DND-41 (cell line): Measurements from ENCODE around the gene NOSTRIN.

Experiments
- ATAC-seq: fragments of 200-7000 bp; cut with Tn5 transposase; 3 replicates; pipeline ENCODE4 v1.9.1; 2021; ENCODE audit warnings: low read depth; ENCODE audit not compliant: insufficient read depth
- DNase-seq: peaks from one replicate; pipeline ENCODE4 v3.0.0-alpha.2; 2020
- H2AFZ ChIP-seq: 2 replicates; pipeline ENCODE4 v1.6.0; 2012; ENCODE audit warnings: low read depth, low read length
- H3K27ac ChIP-seq: 2 replicates; pipeline ENCODE4 v1.5.1; 2012; ENCODE audit warnings: low read length, inconsistent platforms
- H3K27me3 ChIP-seq: fragments of 200-600 bp; sonication (generic); 2 replicates; pipeline ENCODE4 v1.6.0; 2012; ENCODE audit warnings: low read length, mild to moderate bottlenecking, inconsistent platforms; ENCODE audit not compliant: insufficient read depth, poor library complexity
- H3K36me3 ChIP-seq: 2 replicates; pipeline ENCODE4 v1.5.1; 2012; ENCODE audit warnings: low read length, inconsistent platforms; ENCODE audit not compliant: insufficient read depth
- H3K4me1 ChIP-seq: 2 replicates; pipeline ENCODE4 v1.5.1; 2012; ENCODE audit warnings: mild to moderate bottlenecking, low read length; ENCODE audit not compliant: insufficient read depth
- H3K4me2 ChIP-seq: 2 replicates; pipeline ENCODE4 v1.6.0; 2012; ENCODE audit warnings: mild to moderate bottlenecking, moderate library complexity, low read length, inconsistent platforms; ENCODE audit not compliant: insufficient read depth
- H3K4me3 ChIP-seq, 2 experiments: fragments of 200-600 bp in 1 of 2; shearing (Covaris generic) in 1 of 2; 2 replicates each; pipeline ENCODE4 v1.5.1; 2012 to 2016; ENCODE audit warnings: inconsistent platforms in 2 of 2, low read length in 2 of 2, mild to moderate bottlenecking in 2 of 2, low read depth in 1 of 2, moderate library complexity in 1 of 2
- H3K79me2 ChIP-seq: 2 replicates; pipeline ENCODE4 v1.6.0; 2012; ENCODE audit warnings: low read length, inconsistent platforms; ENCODE audit not compliant: insufficient read depth
- H3K9ac ChIP-seq: 2 replicates; pipeline ENCODE4 v1.6.0; 2012; ENCODE audit warnings: low read depth, mild to moderate bottlenecking, inconsistent platforms, low read length, moderate library complexity
- H3K9me3 ChIP-seq: 2 replicates; pipeline ENCODE4 v1.5.1; 2012; ENCODE audit warnings: low read length, moderate library complexity, mild to moderate bottlenecking, inconsistent platforms; ENCODE audit not compliant: insufficient read depth, severe bottlenecking
- H4K20me1 ChIP-seq: 2 replicates; pipeline ENCODE4 v1.6.0; 2012; ENCODE audit warnings: low read length; ENCODE audit not compliant: insufficient read depth
- CTCF ChIP-seq: IDR thresholded peaks from 2 replicates; pipeline ENCODE4 v1.5.1; 2012; ENCODE audit warnings: borderline replicate concordance, low read length, moderate library complexity, mild to moderate bottlenecking; ENCODE audit not compliant: poor library complexity, severe bottlenecking; ENCODE audit errors: extremely low read depth
- EZH2 ChIP-seq: IDR thresholded peaks from 3 replicates; pipeline ENCODE4 v1.6.1; 2012; ENCODE audit warnings: borderline replicate concordance, low read depth, mild to moderate bottlenecking, moderate library complexity, low read length, inconsistent platforms; ENCODE audit not compliant: severe bottlenecking

NOSTRIN gene

DNA sequence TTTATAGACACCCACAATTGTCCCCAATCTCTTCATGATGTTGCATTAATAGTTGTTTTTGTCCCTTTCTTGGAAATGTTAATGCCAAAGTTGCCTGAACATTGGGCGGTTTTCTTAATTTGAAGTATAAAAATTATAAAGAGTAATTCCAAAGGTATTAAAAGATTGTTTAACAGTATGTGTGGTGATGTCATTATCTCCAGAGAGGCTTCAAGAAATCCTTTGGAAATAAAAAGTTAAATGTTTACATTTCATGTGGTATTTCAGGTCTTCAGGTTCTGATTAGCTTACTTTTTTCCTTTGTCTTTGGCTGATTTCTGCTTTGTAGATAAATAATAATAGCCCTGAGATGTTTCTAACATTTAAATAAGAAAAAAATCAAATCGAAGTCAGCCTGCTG lies 29.3 kb upstream of the NOSTRIN start:
- Histone ChIP-seq H3K4me1 (no peaks in the 10 kb centered on the region), H3K27me3 (no peaks in the 10 kb centered on the region), H3K36me3 (peaks cover 3% of the 10 kb centered on the region; the same call in 1 of the 2 replicates), H4K20me1 (no peaks in the 10 kb centered on the region), H3K79me2 (no peaks in the 10 kb centered on the region), H3K4me3 (no peak overlapping the region), H2AFZ (no peak overlapping the region), H3K4me2 (no peak overlapping the region), H3K9me3 (no peaks in the 10 kb centered on the region), H3K9ac (no peak overlapping the region), H3K27ac (no peak overlapping the region)
- ATAC-seq (no peak), DNase-seq (no peak)
- TF ChIP-seq CTCF (no peak), EZH2 (no peak)

GRCh38 chr2:168773719-168774521 lies 28.5 kb upstream of the NOSTRIN start:
- H3K9ac ChIP-seq, result no peak overlapping the region
- H2AFZ ChIP-seq, result no peak overlapping the region
- peaks cover 3% of the 10 kb centered on the region; the same call in 1 of the 2 replicates for H3K36me3 ChIP-seq
- ATAC-seq (peak; percentile 88), DNase-seq (peak; percentile 55)
- H3K4me3 ChIP-seq, result no peak overlapping the region
- TF ChIP-seq EZH2 (no peak), CTCF (peak; percentile 77)
- no peaks in the 10 kb centered on the region for H3K9me3 ChIP-seq
- H3K4me2 ChIP-seq, result no peak overlapping the region
- no peak overlapping the region for H3K27ac ChIP-seq
- no peaks in the 10 kb centered on the region for H3K4me1 ChIP-seq
- H4K20me1 ChIP-seq, result no peaks in the 10 kb centered on the region
- no peaks in the 10 kb centered on the region for H3K27me3 ChIP-seq
- no peaks in the 10 kb centered on the region for H3K79me2 ChIP-seq

DNA sequence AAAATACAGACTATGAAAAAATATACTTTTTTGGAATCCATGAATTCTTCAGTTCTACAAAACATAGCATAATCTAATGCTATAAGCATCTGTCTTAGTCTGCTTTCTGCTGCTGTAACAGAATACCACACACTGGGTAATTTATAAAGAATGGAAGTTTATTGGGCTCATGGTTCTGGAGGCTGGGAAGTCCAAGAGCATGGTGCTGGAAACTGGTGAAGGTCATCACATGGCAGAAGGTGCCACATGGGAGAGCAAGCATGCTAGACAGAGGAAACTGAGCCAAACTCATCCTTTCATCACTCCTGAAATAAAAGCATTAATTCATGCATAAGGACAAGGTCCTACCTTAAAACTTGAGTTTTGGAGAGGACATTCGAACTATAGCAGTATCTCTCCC lies 26.6 kb upstream of the NOSTRIN start:
- H3K27me3 ChIP-seq, result no peaks in the 10 kb centered on the region

More for the DNA sequence above, 26.6 kb upstream of the NOSTRIN start:
- Histone ChIP-seq H2AFZ (no peak overlapping the region), H3K9ac (no peak overlapping the region), H3K4me3 (no peak overlapping the region), H3K79me2 (no peaks in the 10 kb centered on the region), H3K4me1 (no peaks in the 10 kb centered on the region), H4K20me1 (no peaks in the 10 kb centered on the region), H3K27ac (no peak overlapping the region), H3K4me2 (no peak overlapping the region), H3K36me3 (no peaks in the 10 kb centered on the region), H3K9me3 (no peaks in the 10 kb centered on the region)
- ATAC-seq (no peak), DNase-seq (no peak)
- TF ChIP-seq EZH2 (no peak), CTCF (no peak)
